WTC11 (cell line): ENCODE results near the gene MAP3K5. TPM values are rescaled to one million over a fixed set of nuclear protein-coding genes. Genes with fewer than 3 reads are reported as not detected.

Experiments
- ATAC-seq: fragments of 200-7000 bp; cut with Tn5 transposase; 2 replicates; pipeline ENCODE4 v1.10.0; 2021; ENCODE audit warnings: mild to moderate bottlenecking, moderate library complexity
- CTCF ChIA-PET: fragments of 300-600 bp; sonication (Branson Sonifier 250); formaldehyde crosslinking; loops from one replicate; lab custom pipeline; 2021; ENCODE audit warnings: antibody characterized with exemption; lab: Charles Lee
- POLR2A ChIA-PET: fragments of 350-600 bp; sonication (Branson Sonifier 250); formaldehyde crosslinking; loops from one replicate; lab custom pipeline; 2021; ENCODE audit warnings: antibody characterized with exemption; lab: Charles Lee
- DNase-seq: peaks from one replicate; pipeline ENCODE4 v3.0.0; 2021; ENCODE audit warnings: low spot score
- H3K27ac Mint-ChIP-seq: 2 replicates; pipeline ENCODE4 v1.8.0; 2021; ENCODE audit warnings: mixed read lengths
- H3K27me3 Mint-ChIP-seq: 2 replicates; pipeline ENCODE4 v1.8.0; 2021; ENCODE audit warnings: low read depth, mild to moderate bottlenecking, moderate library complexity, mixed read lengths
- H3K36me3 Mint-ChIP-seq: 2 replicates; pipeline ENCODE4 v1.8.0; 2021; ENCODE audit warnings: mixed read lengths
- H3K4me1 Mint-ChIP-seq: 2 replicates; pipeline ENCODE4 v1.8.0; 2022; ENCODE audit warnings: mixed read lengths
- H3K4me3 Mint-ChIP-seq: 2 replicates; pipeline ENCODE4 v1.8.0; 2021; ENCODE audit warnings: mild to moderate bottlenecking, moderate library complexity, mixed read lengths
- H3K9me3 Mint-ChIP-seq: 2 replicates; pipeline ENCODE4 v1.8.0; 2021; ENCODE audit warnings: mixed read lengths
- ARID4B ChIP-seq: sonication (generic); formaldehyde crosslinking; IDR thresholded peaks from 2 replicates; pipeline ENCODE4 v1.8.0; 2023; ENCODE audit warnings: missing genetic modification reagents, mild to moderate bottlenecking, borderline replicate concordance
- CDX4 ChIP-seq: fragments of 250-450 bp; sonication (Bioruptor Pico); IDR thresholded peaks from 2 replicates; pipeline ENCODE4 v1.9.0; 2021; ENCODE audit warnings: moderate library complexity, mild to moderate bottlenecking, inconsistent platforms, borderline replicate concordance
- CREM ChIP-seq: sonication (generic); formaldehyde crosslinking; IDR thresholded peaks from 2 replicates; pipeline ENCODE4 v1.8.1; 2022; ENCODE audit warnings: mild to moderate bottlenecking, missing genetic modification reagents, moderate library complexity
- CTCF ChIP-seq: fragments of 200-600 bp; IDR thresholded peaks from 2 replicates; pipeline ENCODE4 v1.8.0; 2022; ENCODE audit warnings: antibody characterized with exemption
- E2F1 ChIP-seq: sonication (generic); formaldehyde crosslinking; IDR thresholded peaks from 2 replicates; pipeline ENCODE4 v1.8.0; 2022; ENCODE audit warnings: mild to moderate bottlenecking, missing genetic modification reagents
- EMX1 ChIP-seq: fragments of 250-450 bp; sonication (Bioruptor Pico); IDR thresholded peaks from 2 replicates; pipeline ENCODE4 v1.8.0; 2021; ENCODE audit warnings: mild to moderate bottlenecking
- GRHL2 ChIP-seq: fragments of 250-450 bp; sonication (Bioruptor Pico); IDR thresholded peaks from 2 replicates; pipeline ENCODE4 v1.8.0; 2022; ENCODE audit warnings: mild to moderate bottlenecking, moderate library complexity; ENCODE audit not compliant: insufficient replicate concordance, severe bottlenecking
- HMGXB4 ChIP-seq: sonication (generic); formaldehyde crosslinking; IDR thresholded peaks from 2 replicates; pipeline ENCODE4 v1.8.1; 2023; ENCODE audit warnings: mild to moderate bottlenecking, moderate library complexity, missing genetic modification reagents
- JUN ChIP-seq: sonication (generic); formaldehyde crosslinking; IDR thresholded peaks from 2 replicates; pipeline ENCODE4 v1.8.0; 2023; ENCODE audit warnings: mild to moderate bottlenecking, missing genetic modification reagents
- MLX ChIP-seq: sonication (generic); formaldehyde crosslinking; IDR thresholded peaks from 2 replicates; pipeline ENCODE4 v1.8.1; 2023; ENCODE audit warnings: mild to moderate bottlenecking, missing genetic modification reagents, moderate library complexity
- NFATC4 ChIP-seq: fragments of 250-450 bp; sonication (Bioruptor Pico); IDR thresholded peaks from 2 replicates; pipeline ENCODE4 v1.9.0; 2021; ENCODE audit warnings: mild to moderate bottlenecking
- OVOL2 ChIP-seq: fragments of 250-450 bp; sonication (Bioruptor Pico); IDR thresholded peaks from 2 replicates; pipeline ENCODE4 v1.9.0; 2021; ENCODE audit warnings: mild to moderate bottlenecking, borderline replicate concordance
- PRRX2 ChIP-seq: fragments of 250-450 bp; sonication (Bioruptor Pico); IDR thresholded peaks from 2 replicates; pipeline ENCODE4 v1.8.0; 2021; ENCODE audit warnings: mild to moderate bottlenecking
- STAT6 ChIP-seq: sonication (generic); formaldehyde crosslinking; conservative IDR thresholded peaks from 2 replicates; pipeline ENCODE4 v1.8.1; 2023; ENCODE audit warnings: mild to moderate bottlenecking, low read depth, missing genetic modification reagents, moderate library complexity
- TCF7 ChIP-seq: sonication (generic); formaldehyde crosslinking; IDR thresholded peaks from 2 replicates; pipeline ENCODE4 v1.8.0; 2022; ENCODE audit warnings: mild to moderate bottlenecking, low read depth, missing genetic modification reagents, moderate library complexity
- ZNF138 ChIP-seq: sonication (generic); formaldehyde crosslinking; conservative IDR thresholded peaks from 2 replicates; pipeline ENCODE4 v1.8.1; 2022; ENCODE audit warnings: mild to moderate bottlenecking, moderate library complexity, missing genetic modification reagents
- ZNF219 ChIP-seq: sonication (generic); formaldehyde crosslinking; IDR thresholded peaks from 2 replicates; pipeline ENCODE4 v1.8.0; 2023; ENCODE audit warnings: missing genetic modification reagents, mild to moderate bottlenecking, borderline replicate concordance
- ZNF671 ChIP-seq: fragments of 250-450 bp; sonication (Bioruptor Pico); IDR thresholded peaks from 2 replicates; pipeline ENCODE4 v1.8.0; 2021; ENCODE audit warnings: mild to moderate bottlenecking
- total RNA-seq: library from RNA; stranded (reverse); gene quantifications from 3 replicates; pipeline ENCODE4 v1.2.3, GENCODE V29; 2021

MAP3K5 gene
- total RNA-seq, 1 experiment from 2014 or later: 1.6 TPM

GRCh38 chr6:136535017-136535765 is 257.1 kb downstream of the MAP3K5 start:
- Mint-ChIP-seq H3K27me3 (no peaks in the 10 kb centered on the region), H3K27ac (no peak overlapping the region), H3K9me3 (peaks cover 7% of the 10 kb centered on the region), H3K4me3 (no peak overlapping the region), H3K4me1 (peaks cover 67% of the 10 kb centered on the region), H3K36me3 (peaks cover 9% of the 10 kb centered on the region)
- TF ChIP-seq ARID4B (CRISPR knock-in tag) (no peak), OVOL2 (CRISPR knock-in tag) (no peak), JUN (no peak), ZNF671 (CRISPR knock-in tag) (no peak), EMX1 (CRISPR knock-in tag) (no peak), E2F1 (CRISPR knock-in tag) (no peak), PRRX2 (CRISPR knock-in tag) (no peak), ZNF138 (CRISPR knock-in tag) (no peak), MLX (CRISPR knock-in tag) (no peak), STAT6 (CRISPR knock-in tag) (no peak)
- POLR2A ChIA-PET: no interaction called here
- CTCF ChIA-PET: interaction anchor here (1.0 to 1.1 kb wide), 2 partner anchors 10 to 15 kb away, joined by 3 to 5 read pairs; partner anchors contain the start of gene MAP7
- ATAC-seq (peak; percentile 76), DNase-seq (no peak)

- Mint-ChIP-seq H3K27ac (peak overlapping the region; percentile 44; the same call in 1 of the 2 replicates), H3K36me3 (peaks cover 9% of the 10 kb centered on the region), H3K4me1 (peaks cover 62% of the 10 kb centered on the region), H3K27me3 (no peaks in the 10 kb centered on the region), H3K4me3 (no peak overlapping the region), H3K9me3 (peaks cover 7% of the 10 kb centered on the region)
- POLR2A ChIA-PET: no interaction called here
- no peak for TF ChIP-seq ZNF671 (CRISPR knock-in tag)
- no peak for TF ChIP-seq GRHL2 (CRISPR knock-in tag)
- ATAC-seq (no peak), DNase-seq (no peak)
- CTCF ChIA-PET: interaction anchor here (1.0 to 1.1 kb wide), 2 partner anchors 9 to 16 kb away, joined by 3 to 5 read pairs; partner anchors contain the start of gene MAP7
Observed at GRCh38 chr6:136534268-136534667, 258.0 kb downstream of the MAP3K5 start.

GRCh38 chr6:136533487-136533886 is 258.8 kb downstream of the MAP3K5 start:
- Mint-ChIP-seq H3K36me3 (peaks cover 6% of the 10 kb centered on the region), H3K9me3 (peaks cover 7% of the 10 kb centered on the region), H3K4me1 (peaks cover 66% of the 10 kb centered on the region), H3K4me3 (no peak overlapping the region), H3K27me3 (no peaks in the 10 kb centered on the region), H3K27ac (no peak overlapping the region)
- CTCF ChIA-PET: no interaction called here
- no peak for DNase-seq
- ATAC-seq: no peak
- POLR2A ChIA-PET: no interaction called here
- TF ChIP-seq CTCF (no peak), NFATC4 (CRISPR knock-in tag) (no peak), ZNF219 (no peak), CDX4 (CRISPR knock-in tag) (no peak), CREM (CRISPR knock-in tag) (no peak), HMGXB4 (CRISPR knock-in tag) (no peak), TCF7 (no peak)
